Lower leg skin (tissue), 4 donors: ENCODE data around the gene NASP. TPM values are rescaled to one million over a fixed set of nuclear protein-coding genes. Genes with fewer than 3 reads are reported as not detected.

Experiments
- DNase-seq, 2 donors: peaks; one replicate each; pipeline ENCODE4 v3.0.0-alpha.2; 2019; ENCODE audit warnings: low spot score in 2 of 2
- H3K4me3 ChIP-seq: fragments of 200-600 bp; sonication (generic); 2 replicates; pipeline ENCODE4 v1.5.1; 2017; ENCODE audit warnings: mild to moderate bottlenecking, low read depth; ENCODE audit not compliant: poor library complexity, severe bottlenecking
- POLR2A ChIP-seq, 2 donors: fragments of 450-650 bp; IDR thresholded peaks; one replicate each; pipeline ENCODE4 v1.6.1; 2016 to 2017; ENCODE audit warnings: antibody characterized with exemption in 2 of 2, mild to moderate bottlenecking in 1 of 2, moderate library complexity in 1 of 2
- WGBS, 2 donors: methylation state at CpG; one replicate each; pipeline ENCODE4 v1.1.5; 2018; 5-methylcytosine and 5-hydroxymethylcytosine counted together
- intact Hi-C: fragments of 100-400 bp; cut with DNase I; formaldehyde crosslinking; loops from one replicate; pipeline ENCODE4 v1.15.0; 2023; ENCODE audit warnings: low total_unique reads
- total RNA-seq, 4 donors: library from RNA; depleted of rRNA; stranded (reverse); fragments of >200 nt; gene quantifications; one replicate each; pipeline ENCODE4 v1.1.0, GENCODE V29; 2016
- TF ChIP-seq, protein P1 (sequence below), 3 donors: fragments of 450-650 bp; IDR thresholded peaks; one replicate each; pipeline ENCODE4 v1.5.1; 2016; ENCODE audit warnings: antibody characterized with exemption in 3 of 3, mild to moderate bottlenecking in 3 of 3, moderate library complexity in 2 of 3

NASP gene
- total RNA-seq, 4 donors from 2014 or later: 35.4 to 64.4 (median 52.3) TPM

DNA sequence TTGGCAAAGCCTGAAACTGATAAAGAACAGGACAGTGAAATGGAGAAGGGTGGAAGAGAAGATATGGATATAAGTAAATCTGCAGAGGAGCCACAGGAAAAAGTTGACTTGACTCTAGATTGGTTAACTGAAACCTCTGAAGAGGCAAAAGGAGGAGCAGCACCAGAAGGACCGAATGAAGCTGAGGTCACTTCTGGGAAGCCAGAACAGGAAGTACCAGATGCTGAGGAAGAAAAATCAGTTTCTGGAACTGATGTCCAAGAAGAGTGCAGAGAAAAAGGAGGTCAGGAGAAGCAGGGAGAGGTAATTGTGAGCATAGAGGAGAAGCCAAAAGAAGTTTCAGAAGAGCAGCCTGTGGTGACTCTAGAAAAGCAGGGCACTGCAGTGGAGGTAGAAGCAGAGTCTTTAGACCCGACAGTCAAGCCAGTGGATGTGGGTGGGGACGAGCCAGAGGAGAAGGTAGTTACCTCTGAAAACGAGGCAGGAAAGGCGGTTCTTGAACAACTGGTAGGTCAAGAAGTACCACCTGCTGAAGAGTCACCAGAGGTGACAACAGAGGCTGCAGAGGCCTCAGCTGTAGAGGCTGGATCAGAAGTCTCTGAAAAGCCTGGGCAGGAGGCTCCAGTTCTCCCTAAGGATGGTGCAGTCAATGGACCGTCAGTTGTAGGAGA is 23.7 kb downstream of the NASP start:
- DNase-seq: no peak
- no peak for TF ChIP-seq POLR2A (IDR thresholded peaks at IDR 0.05)
- TF ChIP-seq, protein P1, sequence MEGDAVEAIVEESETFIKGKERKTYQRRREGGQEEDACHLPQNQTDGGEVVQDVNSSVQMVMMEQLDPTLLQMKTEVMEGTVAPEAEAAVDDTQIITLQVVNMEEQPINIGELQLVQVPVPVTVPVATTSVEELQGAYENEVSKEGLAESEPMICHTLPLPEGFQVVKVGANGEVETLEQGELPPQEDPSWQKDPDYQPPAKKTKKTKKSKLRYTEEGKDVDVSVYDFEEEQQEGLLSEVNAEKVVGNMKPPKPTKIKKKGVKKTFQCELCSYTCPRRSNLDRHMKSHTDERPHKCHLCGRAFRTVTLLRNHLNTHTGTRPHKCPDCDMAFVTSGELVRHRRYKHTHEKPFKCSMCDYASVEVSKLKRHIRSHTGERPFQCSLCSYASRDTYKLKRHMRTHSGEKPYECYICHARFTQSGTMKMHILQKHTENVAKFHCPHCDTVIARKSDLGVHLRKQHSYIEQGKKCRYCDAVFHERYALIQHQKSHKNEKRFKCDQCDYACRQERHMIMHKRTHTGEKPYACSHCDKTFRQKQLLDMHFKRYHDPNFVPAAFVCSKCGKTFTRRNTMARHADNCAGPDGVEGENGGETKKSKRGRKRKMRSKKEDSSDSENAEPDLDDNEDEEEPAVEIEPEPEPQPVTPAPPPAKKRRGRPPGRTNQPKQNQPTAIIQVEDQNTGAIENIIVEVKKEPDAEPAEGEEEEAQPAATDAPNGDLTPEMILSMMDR (IDR thresholded peaks at IDR 0.05): no peak
- 62 to 79% methylated on average over 6 of the region's 6 CpGs for WGBS, 2 donors
- H3K4me3 ChIP-seq: no peak overlapping the region
- intact Hi-C loops: no loop called here

GRCh38 chr1:45608175-45609156 is 24.6 kb downstream of the NASP start:
- intact Hi-C loops: no loop called here
- no peak for DNase-seq
- H3K4me3 ChIP-seq: no peak overlapping the region
- TF ChIP-seq, protein P1 (IDR thresholded peaks at IDR 0.05): no peak
- no peak for TF ChIP-seq POLR2A (IDR thresholded peaks at IDR 0.05)
- 62 to 68% methylated on average over 5 of the region's 5 CpGs for WGBS, 2 donors

DNA sequence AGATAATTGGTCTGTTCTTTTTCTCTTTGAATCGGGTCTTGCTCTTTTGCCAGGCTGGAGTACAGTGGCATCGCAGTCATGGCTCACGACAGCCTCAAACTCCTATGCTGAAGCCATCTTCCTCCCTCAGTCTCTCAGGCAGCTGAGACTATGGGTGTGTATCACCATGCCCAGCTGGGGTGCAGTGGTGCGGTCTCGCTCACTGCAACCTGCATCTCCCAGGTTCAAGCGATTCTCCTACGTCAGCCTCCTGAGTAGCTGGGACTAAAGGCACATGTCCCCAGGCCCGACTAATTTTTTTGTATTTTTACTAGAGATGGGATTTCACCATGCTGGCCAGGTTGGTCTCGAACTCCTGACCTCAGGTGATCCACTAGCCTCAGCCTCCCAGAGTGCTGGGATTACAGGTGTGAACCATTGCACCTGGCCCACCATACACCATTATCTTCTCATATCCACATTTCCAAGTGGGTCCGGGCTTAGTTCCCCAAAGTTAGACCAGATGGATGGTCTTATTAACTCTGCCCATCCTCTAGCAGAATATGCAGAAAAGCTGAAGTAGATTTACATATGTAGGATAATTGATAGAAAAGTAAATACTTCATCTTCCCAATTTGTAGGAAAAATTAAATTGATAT is 26.9 kb downstream of the NASP start:
- no peak for TF ChIP-seq POLR2A (IDR thresholded peaks at IDR 0.05)
- TF ChIP-seq, protein P1 (IDR thresholded peaks at IDR 0.05): no peak
- no peak overlapping the region for H3K4me3 ChIP-seq
- no peak for DNase-seq
- WGBS, 2 donors: 93 to 95% methylated on average over 10 of the region's 10 CpGs
- intact Hi-C loops: no loop called here

- TF ChIP-seq POLR2A (IDR thresholded peaks at IDR 0.05): no peak
- TF ChIP-seq, protein P1 (IDR thresholded peaks at IDR 0.05): no peak
- no peak overlapping the region for H3K4me3 ChIP-seq
- intact Hi-C loops: no loop called here
- WGBS, 2 donors: 49 to 63% methylated on average over 8 of the region's 8 CpGs
- DNase-seq: no peak
Observed at GRCh38 chr1:45612941-45613579, 29.2 kb downstream of the NASP start.

- H3K4me3 ChIP-seq: no peak overlapping the region
- TF ChIP-seq POLR2A (IDR thresholded peaks at IDR 0.05): no peak
- TF ChIP-seq, protein P1 (IDR thresholded peaks at IDR 0.05): no peak
- WGBS, 2 donors: 81 to 90% methylated on average over 1 of the region's 1 CpG
- no peak for DNase-seq
- intact Hi-C loops: no loop called here
Observed at GRCh38 chr1:45615885-45616284, 32.0 kb downstream of the NASP start.
